Muscle of back (tissue), 11 donors: ENCODE data around the gene PIAS4. TPM values are rescaled to one million over a fixed set of nuclear protein-coding genes. Genes with fewer than 3 reads are reported as not detected.
"Not testable (repeated sequence)": the region's sequence is repeated elsewhere in the genome, so short reads cannot be mapped to it uniquely, and the experiment has no call there.

Experiments
- DNase-seq, 3 donors: peaks; one replicate each; pipeline versions ENCODE4 v3.0.0 to v3.0.0-alpha.2; 2013
- polyA plus RNA-seq, 10 donors: library from polyadenylated mRNA; unstranded; fragments of 120-200 nt; gene quantifications; one replicate each; pipeline ENCODE4 v1.2.1, GENCODE V29; 2013; ENCODE audit not compliant: insufficient read length in 10 of 10

The PIAS4 gene
- polyA plus RNA-seq, 10 donors = 15.4 to 28.9 (median 22.2) TPM

GRCh38 chr19:3987619-3988371 lies 19.7 kb upstream of the PIAS4 start:
- DNase-seq = peak; percentile 78 to 93 (median 92)

- DNase-seq = no peak
These were observed 16.8 kb upstream of the PIAS4 start for GRCh38 chr19:3990815-3991117.

DNA sequence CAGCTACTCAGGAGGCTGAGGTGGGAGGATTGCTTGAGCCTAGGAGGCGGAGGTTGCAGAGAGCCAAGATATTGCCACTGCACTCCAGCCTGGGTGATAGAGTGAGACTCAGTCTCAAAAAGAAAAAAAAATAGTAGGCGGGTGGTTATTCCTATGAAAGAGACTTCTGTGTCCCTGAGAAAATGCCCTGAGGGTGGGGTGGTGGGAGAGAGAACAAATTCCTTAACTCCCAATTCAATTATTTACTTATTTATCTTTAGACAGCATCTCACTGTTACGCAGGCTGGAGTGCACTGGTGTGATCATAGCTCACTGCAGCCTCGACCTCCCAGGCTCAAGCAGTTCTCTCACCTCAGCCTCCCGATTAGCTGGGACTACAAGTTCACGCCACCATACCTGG lies 11.9 kb upstream of the PIAS4 start:
- no peak for DNase-seq

- DNase-seq = not testable (repeated sequence)
These were observed 8.7 kb upstream of the PIAS4 start for GRCh38 chr19:3998667-3999412.

DNA sequence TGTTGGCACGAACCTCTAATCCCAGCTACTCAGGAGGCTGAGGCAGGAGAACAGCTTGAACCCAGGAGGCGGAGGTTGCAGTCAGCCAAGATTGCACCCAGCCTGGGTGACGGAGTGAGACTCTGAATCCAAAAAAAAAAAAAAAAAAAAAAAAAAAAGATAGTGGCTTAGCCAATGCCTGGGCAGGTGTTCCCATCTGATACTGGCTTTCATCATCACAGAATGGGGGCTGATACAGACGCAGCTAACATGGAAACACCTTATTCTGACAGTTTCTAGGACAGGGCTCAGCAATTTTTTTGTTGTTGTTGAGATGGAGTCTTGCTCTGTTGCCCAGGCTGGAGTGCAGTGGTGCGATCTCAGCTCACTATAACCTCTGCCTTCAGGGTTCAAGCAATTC lies 6.7 kb upstream of the PIAS4 start:
- not testable (repeated sequence) for DNase-seq

GRCh38 chr19:4005436-4005835 lies 2.1 kb upstream of the PIAS4 start:
- not testable (repeated sequence) for DNase-seq

GRCh38 chr19:4007836-4008539 lies 452 bp downstream of the PIAS4 start:
- peak in 2 of 3 donors; percentile 24 to 75 for DNase-seq

DNA sequence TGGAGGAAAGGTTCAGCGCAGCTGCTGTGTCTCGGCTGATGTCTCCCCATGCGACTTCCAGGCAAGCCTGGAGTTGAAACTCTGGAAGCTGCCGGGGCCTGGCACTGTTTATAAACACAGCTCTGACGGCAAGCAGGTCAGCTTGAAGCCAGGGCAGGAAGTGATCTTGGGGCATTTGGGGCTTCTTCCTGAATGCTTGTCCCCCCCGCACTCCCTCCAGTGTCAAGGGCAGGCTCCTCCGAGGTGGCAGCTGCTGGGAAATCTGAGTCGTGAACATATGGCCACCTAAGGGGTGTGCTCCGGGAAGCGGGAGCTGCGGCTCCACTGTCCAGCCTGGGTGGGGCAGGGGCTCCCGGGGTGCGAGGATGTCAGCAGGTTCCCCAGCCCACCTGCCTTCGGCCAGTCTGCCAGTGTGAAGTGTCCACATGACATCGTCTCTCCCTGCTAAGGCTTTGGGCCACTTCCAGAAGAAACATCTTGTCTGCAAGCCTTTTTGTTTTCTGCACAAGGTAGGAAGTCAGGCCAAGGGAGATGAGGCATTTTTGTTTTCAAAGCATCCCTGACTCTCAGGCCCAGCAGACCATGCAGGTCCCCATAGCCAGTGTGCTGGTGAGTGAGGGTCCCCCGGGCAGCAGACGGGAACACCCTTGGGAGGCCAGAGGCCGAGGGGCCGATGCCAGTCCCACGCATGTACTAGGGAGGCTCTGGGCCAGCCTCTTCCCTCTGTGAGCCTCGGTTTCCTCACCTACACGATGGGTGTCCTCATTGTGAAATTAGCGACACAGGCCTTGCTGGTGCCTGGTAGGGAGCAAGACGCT lies 2.7 kb downstream of the PIAS4 start:
- DNase-seq = peak in 2 of 3 donors; percentile 19 to 67

DNA sequence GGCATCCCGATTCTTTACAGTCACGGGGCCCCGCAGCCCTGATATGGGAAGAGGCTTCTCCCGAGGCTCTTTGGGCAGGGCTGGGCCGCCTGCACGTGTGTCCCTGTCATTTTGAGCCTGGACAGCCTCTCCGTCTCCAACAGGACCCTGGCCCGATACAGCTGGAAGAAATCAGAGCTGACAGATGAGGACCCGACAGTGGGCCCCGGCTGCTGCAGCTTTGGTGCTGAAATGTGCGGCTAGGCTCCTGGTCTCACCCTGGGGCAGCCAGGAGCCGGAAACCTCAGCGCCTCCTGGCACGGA lies 3.2 kb downstream of the PIAS4 start:
- DNase-seq = no peak

DNA sequence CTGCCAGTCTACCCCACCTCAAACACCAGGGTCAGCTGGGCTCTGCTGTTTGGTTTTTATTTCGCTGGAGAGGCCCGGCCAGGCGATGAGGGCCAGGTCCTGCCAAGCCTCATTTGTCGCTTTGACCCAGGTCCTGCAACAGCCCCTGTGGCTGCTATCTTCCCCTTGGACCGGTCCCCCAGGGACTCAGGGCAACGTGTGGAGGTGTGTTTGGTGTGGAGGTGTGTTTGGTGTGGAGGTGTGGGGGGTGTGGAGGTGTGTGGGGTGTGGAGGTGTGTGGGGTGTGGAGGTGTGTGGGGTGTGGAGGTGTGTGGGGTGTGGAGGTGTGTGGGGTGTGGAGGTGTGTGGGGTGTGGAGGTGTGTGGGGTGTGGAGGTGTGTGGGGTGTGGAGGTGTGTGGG lies 3.9 kb downstream of the PIAS4 start:
- not testable (repeated sequence) for DNase-seq

GRCh38 chr19:4012092-4012974 lies 4.8 kb downstream of the PIAS4 start:
- no peak for DNase-seq

DNA sequence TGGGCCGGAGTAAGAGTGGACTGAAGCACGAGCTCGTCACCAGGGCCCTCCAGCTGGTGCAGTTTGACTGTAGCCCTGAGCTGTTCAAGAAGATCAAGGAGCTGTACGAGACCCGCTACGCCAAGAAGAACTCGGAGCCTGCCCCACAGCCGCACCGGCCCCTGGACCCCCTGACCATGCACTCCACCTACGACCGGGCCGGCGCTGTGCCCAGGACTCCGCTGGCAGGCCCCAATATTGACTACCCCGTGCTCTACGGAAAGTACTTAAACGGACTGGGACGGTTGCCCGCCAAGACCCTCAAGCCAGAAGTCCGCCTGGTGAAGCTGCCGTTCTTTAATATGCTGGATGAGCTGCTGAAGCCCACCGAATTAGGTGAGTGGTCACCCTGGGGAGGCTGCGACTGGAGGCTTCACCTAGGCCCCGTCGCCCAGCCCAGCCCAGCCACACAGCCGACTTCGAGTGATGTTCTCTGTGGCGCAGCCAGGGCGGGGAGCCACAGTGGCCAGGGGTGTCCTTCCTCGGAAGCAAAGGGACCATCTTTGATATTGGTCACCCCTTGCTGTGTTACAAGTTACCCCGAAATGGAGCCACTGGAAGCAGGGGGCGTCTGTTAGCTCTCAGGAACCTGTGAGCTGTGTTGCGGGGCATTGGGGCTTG lies 5.6 kb downstream of the PIAS4 start:
- DNase-seq = no peak

DNA sequence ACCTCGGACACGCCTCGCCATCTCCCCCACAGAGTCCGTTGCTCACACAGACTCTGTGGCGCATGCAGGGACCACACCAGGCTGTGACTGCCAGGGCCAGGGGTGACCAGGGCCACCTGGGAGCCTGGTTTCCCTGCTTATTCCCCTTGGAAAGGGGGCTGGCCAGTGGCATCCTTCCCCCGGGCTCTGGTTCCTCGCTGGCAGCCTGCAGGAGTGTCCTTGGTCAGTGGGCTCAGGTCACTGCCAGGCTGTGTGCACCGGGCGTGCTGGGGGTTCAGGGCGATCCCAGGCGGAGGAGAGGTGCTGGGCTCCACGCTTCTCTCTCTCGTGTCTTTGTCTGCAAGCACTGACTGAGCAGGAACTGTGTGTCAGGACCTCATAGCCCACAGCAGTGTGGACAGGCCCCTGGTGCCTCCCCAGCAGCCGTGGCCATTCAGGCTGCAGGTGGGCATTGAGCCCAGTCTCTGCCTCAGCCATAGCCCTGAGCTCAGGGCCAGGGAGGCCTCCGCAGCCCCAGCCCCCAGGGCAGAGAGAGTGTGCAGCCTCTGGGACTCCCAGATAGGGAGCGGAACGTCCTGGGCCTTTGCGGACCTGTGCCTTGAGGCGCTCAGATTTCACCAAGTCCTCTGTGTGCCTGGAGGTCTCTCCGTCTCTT lies 6.5 kb downstream of the PIAS4 start:
- no peak for DNase-seq

DNA sequence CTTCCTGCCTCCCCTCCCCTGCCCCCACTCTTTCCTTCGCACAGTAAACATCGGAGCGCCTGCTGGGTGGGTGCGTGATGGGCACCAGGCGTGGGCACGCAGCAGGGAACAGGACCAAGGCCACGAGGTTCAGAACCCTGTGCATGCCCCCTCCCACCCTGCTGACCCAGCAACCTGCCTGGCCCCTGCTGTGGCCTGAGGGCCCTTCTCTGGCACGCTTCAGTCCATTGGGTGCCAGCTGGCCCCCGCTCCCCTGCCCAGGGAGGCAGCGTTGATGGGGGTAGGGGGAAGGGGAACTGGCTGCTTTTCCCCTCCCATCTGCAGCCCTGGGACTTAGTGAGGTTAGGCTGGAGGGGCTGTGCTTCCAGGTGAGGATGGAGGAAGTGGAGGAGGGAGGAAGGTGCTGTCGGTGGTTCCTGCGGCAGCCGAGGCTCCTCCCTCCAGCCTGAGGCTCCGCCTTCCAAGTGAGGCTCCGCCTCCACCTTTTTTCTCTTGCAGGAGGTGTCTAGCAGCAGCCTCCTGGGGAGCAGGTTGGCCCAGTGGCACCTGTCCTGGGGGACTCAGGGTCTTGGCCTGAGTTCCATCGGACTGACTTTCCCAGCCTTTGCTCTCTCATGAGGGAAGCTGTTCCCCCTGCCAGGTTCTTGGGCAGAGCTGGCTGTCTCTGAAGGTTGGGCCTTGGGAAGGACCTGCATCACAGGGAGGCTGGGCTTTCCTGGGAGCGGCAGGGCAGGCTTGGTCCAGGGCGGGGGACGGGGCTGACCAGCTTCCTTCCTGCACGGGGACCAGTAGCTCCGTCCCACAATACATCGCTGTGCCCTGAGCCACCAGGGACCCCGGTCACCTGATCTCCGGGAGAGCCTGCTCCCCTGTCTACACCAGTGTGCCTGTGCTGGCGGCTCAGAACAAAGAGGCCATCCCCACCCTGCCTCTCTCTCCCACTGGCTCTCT lies 7.3 kb downstream of the PIAS4 start:
- DNase-seq = peak in 1 of 3 donors; percentile 40

GRCh38 chr19:4015705-4016402 lies 8.3 kb downstream of the PIAS4 start:
- DNase-seq = peak in 2 of 3 donors; percentile 38 to 73

DNA sequence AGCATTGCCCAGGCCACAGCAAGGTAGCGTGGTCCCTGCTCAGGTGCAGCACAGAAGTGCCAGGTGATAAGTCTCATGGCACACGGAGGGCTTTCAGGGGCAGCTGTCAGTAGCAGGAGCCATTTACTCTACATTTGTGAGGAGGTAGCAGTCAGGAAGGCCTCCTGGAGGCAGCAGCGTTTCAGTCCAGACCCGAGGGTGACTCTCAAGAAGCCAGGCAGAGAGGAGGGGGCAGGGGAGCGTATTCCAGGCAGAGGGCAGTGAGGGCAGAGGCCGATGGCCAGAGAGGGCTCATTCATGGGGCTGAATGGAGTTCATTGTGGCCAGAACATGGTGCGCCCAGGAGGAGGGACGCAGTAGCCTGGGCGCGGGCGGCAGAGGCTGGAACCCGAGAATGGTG lies 8.9 kb downstream of the PIAS4 start:
- no peak for DNase-seq

GRCh38 chr19:4016903-4017638 lies 9.5 kb downstream of the PIAS4 start:
- DNase-seq = no peak
